GM18502 (cell line): ENCODE results near the gene STIMATE.

Experiments used
- ATAC-seq: cut with Tn5 transposase; IDR thresholded peaks from one replicate; pipeline ENCODE4 v1.9.1; 2021; ENCODE audit warnings: mild to moderate bottlenecking; ENCODE audit not compliant: unreplicated experiment, poor library complexity

STIMATE gene

GRCh38 chr3:52794612-52795099 is 102.7 kb downstream of the STIMATE start, which contains the start of gene ITIH3:
Gene ITIH3, plus strand, starts transcription at chr3:52794796. Its CDS starts 8 bp downstream, at chr3:52794804.
- ATAC-seq = no peak

- no peak for ATAC-seq
Measured at GRCh38 chr3:52793702-52794611, 103.4 kb downstream of the STIMATE start.

GRCh38 chr3:52792961-52793695 is 104.2 kb downstream of the STIMATE start:
- no peak for ATAC-seq

- ATAC-seq = no peak
Measured at GRCh38 chr3:52792413-52792812, 104.9 kb downstream of the STIMATE start.

GRCh38 chr3:52791928-52792327 is 105.4 kb downstream of the STIMATE start:
- ATAC-seq = no peak

GRCh38 chr3:52791366-52791765 is 106.0 kb downstream of the STIMATE start:
- no peak for ATAC-seq

GRCh38 chr3:52790741-52791140 is 106.6 kb downstream of the STIMATE start:
- ATAC-seq = no peak

GRCh38 chr3:52790337-52790736 is 107.0 kb downstream of the STIMATE start:
- no peak for ATAC-seq

GRCh38 chr3:52789746-52790040 is 107.7 kb downstream of the STIMATE start:
- ATAC-seq = no peak

GRCh38 chr3:52788890-52789745 is 108.2 kb downstream of the STIMATE start:
- ATAC-seq = no peak

GRCh38 chr3:52787672-52788625 is 109.4 kb downstream of the STIMATE start:
- no peak for ATAC-seq

- no peak for ATAC-seq
Measured at GRCh38 chr3:52787246-52787645, 110.1 kb downstream of the STIMATE start.
